HCT116 (cell line): ENCODE data around the gene AWAT2. TPM values are rescaled to one million over a fixed set of nuclear protein-coding genes. Genes with fewer than 3 reads are reported as not detected.

Source experiments
- ATAC-seq: fragments of 200-7000 bp; cut with Tn5 transposase; 2 replicates; pipeline ENCODE4 v1.9.1; 2020; ENCODE audit warnings: mild to moderate bottlenecking, moderate library complexity
- BruUV-seq: library from RNA; stranded (reverse); fragments of 400-500 nt; replicated peaks from 2 replicates; lab custom pipeline; 2021; lab: Mats Ljungman, UMichigan
- CTCF ChIA-PET: fragments of 300-600 bp; sonication (Branson Sonifier 250); formaldehyde crosslinking; loops from one replicate; lab custom pipeline; 2021; ENCODE audit warnings: antibody characterized with exemption; lab: Charles Lee
- POLR2A ChIA-PET: fragments of 300-600, 350-600 bp; sonication (Branson Sonifier 250); formaldehyde crosslinking; loops from one replicate; lab custom pipeline; 2021; ENCODE audit warnings: antibody characterized with exemption; lab: Charles Lee
- RAD21 ChIA-PET, 2 experiments: fragments of 300-600 bp; sonication (Branson Sonifier 250); formaldehyde crosslinking; loops; one replicate each; lab custom pipeline; 2023; ENCODE audit warnings: low total read pairs in 2 of 2; ENCODE audit not compliant: uncharacterized antibody in 2 of 2, unreplicated experiment in 2 of 2, low non-redundant PET in 1 of 2; lab: Charles Lee
- DNase-seq: peaks from one replicate; pipeline ENCODE4 v3.0.0-alpha.2; 2010; ENCODE audit warnings: low read depth, low spot score
- H2AFZ ChIP-seq: fragments of 200-600 bp; shearing (Covaris generic), sonication (generic); 2 replicates; pipeline ENCODE4 v1.6.1; 2017; ENCODE audit warnings: low read depth, mixed run types, mixed read lengths, antibody characterized with exemption, low read length; ENCODE audit not compliant: poor library complexity, severe bottlenecking
- H3K27ac ChIP-seq: 2 replicates; pipeline ENCODE4 v1.5.1; 2012; ENCODE audit warnings: low read depth, low read length
- H3K27me3 ChIP-seq: fragments of 200-600 bp; sonication (generic); 2 replicates; pipeline ENCODE4 v1.6.1; 2016; ENCODE audit warnings: mixed run types, low read length, mixed read lengths; ENCODE audit not compliant: insufficient read depth
- H3K36me3 ChIP-seq, 2 experiments: fragments of 200-500 bp in 1 of 2; fragments of 200-600 bp in 1 of 2; sonication (Bioruptor generic) in 1 of 2; sonication (generic) in 1 of 2; 2 replicates each; pipeline versions ENCODE4 v1.5.1 to v1.6.1; 2014 to 2016; ENCODE audit warnings: low read length in 2 of 2, inconsistent platforms in 1 of 2, mixed read lengths in 1 of 2, mixed run types in 1 of 2; ENCODE audit not compliant: insufficient read depth in 2 of 2, control insufficient read depth in 1 of 2
- H3K4me1 ChIP-seq, 2 experiments: fragments of 200-600 bp in 1 of 2; sonication (generic) in 1 of 2; 2 replicates each; pipeline versions ENCODE4 v1.5.1 to v1.6.1; 2012 to 2017; ENCODE audit warnings: low read length in 2 of 2, inconsistent platforms in 1 of 2, mild to moderate bottlenecking in 1 of 2, mixed read lengths in 1 of 2, mixed run types in 1 of 2, moderate library complexity in 1 of 2; ENCODE audit not compliant: insufficient read depth in 2 of 2, control insufficient read depth in 1 of 2
- H3K4me2 ChIP-seq: fragments of 200-600 bp; sonication (generic); 2 replicates; pipeline ENCODE4 v1.6.1; 2017; ENCODE audit warnings: mixed run types, low read length, mixed read lengths
- H3K4me3 ChIP-seq, 2 experiments: fragments of 200-600 bp in 1 of 2; sonication (generic) in 1 of 2; replicated peaks in 1 of 2; 2 replicates each; pipeline ENCODE4 v1.5.1; 2011 to 2016; ENCODE audit warnings: low read length in 2 of 2, control low read depth in 1 of 2, low read depth in 1 of 2, mild to moderate bottlenecking in 1 of 2, mixed read lengths in 1 of 2, mixed run types in 1 of 2
- H3K79me2 ChIP-seq: fragments of 200-600 bp; sonication (generic); 2 replicates; pipeline ENCODE4 v1.6.1; 2017; ENCODE audit warnings: mild to moderate bottlenecking, mixed run types, low read length, moderate library complexity, mixed read lengths; ENCODE audit not compliant: insufficient read depth
- H3K9ac ChIP-seq: fragments of 200-600 bp; sonication (generic); 2 replicates; pipeline ENCODE4 v1.6.1; 2016; ENCODE audit warnings: low read length, mixed read lengths
- H3K9me2 ChIP-seq: fragments of 200-600 bp; sonication (generic), shearing (Covaris generic); 2 replicates; pipeline ENCODE4 v1.6.1; 2017; ENCODE audit warnings: mixed run types, mild to moderate bottlenecking, moderate library complexity; ENCODE audit not compliant: insufficient read depth
- H3K9me3 ChIP-seq, 2 experiments: fragments of 200-500 bp in 1 of 2; fragments of 200-600 bp in 1 of 2; sonication (Bioruptor generic) in 1 of 2; sonication (generic) in 1 of 2; 2 replicates each; pipeline ENCODE4 v1.6.1; 2014 to 2017; ENCODE audit warnings: low read length in 2 of 2, mixed read lengths in 2 of 2, inconsistent platforms in 1 of 2, low read depth in 1 of 2, mild to moderate bottlenecking in 1 of 2, mixed run types in 1 of 2, moderate library complexity in 1 of 2; ENCODE audit not compliant: control insufficient read depth in 1 of 2, insufficient read depth in 1 of 2
- H4K20me1 ChIP-seq: fragments of 200-600 bp; sonication (generic), shearing (Covaris generic); 2 replicates; pipeline ENCODE4 v1.6.1; 2017; ENCODE audit warnings: mixed run types, mild to moderate bottlenecking, moderate library complexity; ENCODE audit not compliant: insufficient read depth
- CTCF ChIP-seq, 3 experiments: fragments of 200-600 bp in 1 of 3; sonication (generic) in 1 of 3; IDR thresholded peaks in 2 of 3; conservative IDR thresholded peaks in 1 of 3; 2 replicates each; pipeline ENCODE4 v1.5.1; 2012 to 2017; ENCODE audit warnings: low read depth in 2 of 3, low read length in 2 of 3, antibody characterized with exemption in 1 of 3, borderline replicate concordance in 1 of 3, control low read depth in 1 of 3, mild to moderate bottlenecking in 1 of 3, mixed read lengths in 1 of 3, mixed run types in 1 of 3, moderate library complexity in 1 of 3; ENCODE audit not compliant: insufficient read depth in 1 of 3
- EGR1 ChIP-seq: IDR thresholded peaks from 2 replicates; pipeline ENCODE4 v1.6.1; 2012; ENCODE audit warnings: low read depth
- ELF1 ChIP-seq: IDR thresholded peaks from 2 replicates; pipeline ENCODE4 v1.6.1; 2012; ENCODE audit warnings: low read depth, borderline replicate concordance
- EZH2phosphoT487 ChIP-seq: fragments of 200-600 bp; IDR thresholded peaks from 2 replicates; pipeline ENCODE4 v1.6.1; 2018; ENCODE audit warnings: antibody characterized with exemption, borderline replicate concordance
- JUND ChIP-seq: IDR thresholded peaks from 2 replicates; pipeline ENCODE4 v1.6.1; 2012
- MAX ChIP-seq: IDR thresholded peaks from 2 replicates; pipeline ENCODE4 v1.6.1; 2012
- POLR2AphosphoS5 ChIP-seq: IDR thresholded peaks from 2 replicates; pipeline ENCODE4 v1.6.1; 2011; ENCODE audit warnings: mild to moderate bottlenecking, low read depth, low read length, moderate library complexity
- RAD21 ChIP-seq: IDR thresholded peaks from 2 replicates; pipeline ENCODE4 v1.6.1; 2012; ENCODE audit warnings: low read depth, mild to moderate bottlenecking
- ZBTB33 ChIP-seq: IDR thresholded peaks from 2 replicates; pipeline ENCODE4 v1.6.1; 2011; ENCODE audit warnings: mild to moderate bottlenecking, low read length, moderate library complexity; ENCODE audit not compliant: insufficient replicate concordance; ENCODE audit errors: extremely low read depth
- ZFX ChIP-seq: fragments of 450-650 bp; IDR thresholded peaks from 2 replicates; pipeline ENCODE4 v1.6.1; 2017
- ZNF274 ChIP-seq: fragments of 200-500 bp; sonication (Bioruptor generic); IDR thresholded peaks from 2 replicates; pipeline ENCODE4 v1.6.1; 2014; ENCODE audit warnings: mild to moderate bottlenecking, low read depth, low read length, inconsistent platforms
- intact Hi-C: fragments of 100-400 bp; cut with micrococcal nuclease; formaldehyde crosslinking; loops from 2 replicates; pipeline ENCODE4 v1.10.0; 2022
- total RNA-seq: library from RNA; stranded (reverse); gene quantifications from one replicate; pipeline ENCODE4 v1.2.1, GENCODE V29; 2021; ENCODE audit not compliant: unreplicated experiment

The AWAT2 gene
- total RNA-seq, 1 experiment from 2014 or later = not detected

- TF ChIP-seq CTCF (IDR thresholded peaks at IDR 0.05 in 2 of 3, conservative IDR thresholded peaks at IDR 0.05 in 1 of 3; ENCODE audit: borderline replicate concordance in 1 of 3, insufficient read depth in 1 of 3, low read depth in 2 of 3, low read length in 2 of 3) = no peak
- TF ChIP-seq RAD21 = no peak
- no peak for TF ChIP-seq ZNF274
- no peak for TF ChIP-seq ZFX
- no peak for TF ChIP-seq EGR1
- no peak for TF ChIP-seq ELF1
- TF ChIP-seq, all 23 proteins: peak for 0
Measured at GRCh38 chrX:70082723-70083122, 33.0 kb upstream of the AWAT2 start (continued).

GRCh38 chrX:70079870-70080269 lies 30.1 kb upstream of the AWAT2 start:
- BruUV-seq = no TSS peak
- no peak for TF ChIP-seq ZNF274
- no peak for TF ChIP-seq ELF1
- no peak for TF ChIP-seq ZBTB33
- no peak for TF ChIP-seq EZH2phosphoT487
- no peak for TF ChIP-seq JUND
- no peak for TF ChIP-seq POLR2AphosphoS5
- TF ChIP-seq MAX = no peak
- H3K4me1 ChIP-seq = no peaks in the 10 kb centered on the region
- DNase-seq (no peak), ATAC-seq (no peak)
- H3K27me3 ChIP-seq = no peaks in the 10 kb centered on the region
- ChIA-PET CTCF (no interaction called here), POLR2A (no interaction called here), RAD21 (no interaction called here)
- no peak overlapping the region for H3K4me3 ChIP-seq
- no peaks in the 10 kb centered on the region for H3K36me3 ChIP-seq
- H4K20me1 ChIP-seq = no peaks in the 10 kb centered on the region
- H3K4me2 ChIP-seq = no peak overlapping the region
- H3K9me2 ChIP-seq = no peaks in the 10 kb centered on the region
- no peak overlapping the region for H3K27ac ChIP-seq
- H3K9ac ChIP-seq = no peak overlapping the region
- no peak overlapping the region for H2AFZ ChIP-seq
- intact Hi-C loops = no loop called here
- no peaks in the 10 kb centered on the region for H3K9me3 ChIP-seq
- no peaks in the 10 kb centered on the region for H3K79me2 ChIP-seq
